A673 (cell line): Measurements from ENCODE around the gene NDUFAF2. TPM values are rescaled to one million over a fixed set of nuclear protein-coding genes. Genes with fewer than 3 reads are reported as not detected.

Experiments
- BruUV-seq: library from RNA; stranded (reverse); fragments of 400-500 nt; replicated peaks from 2 replicates; lab custom pipeline; 2021; lab: Mats Ljungman, UMichigan
- CTCF ChIA-PET: fragments of 300-600 bp; sonication (Branson Sonifier 250); formaldehyde crosslinking; loops from one replicate; lab custom pipeline; 2022; ENCODE audit warnings: antibody characterized with exemption; lab: Charles Lee
- POLR2A ChIA-PET: fragments of 300-600 bp; sonication (Branson Sonifier 250); formaldehyde crosslinking; loops from one replicate; lab custom pipeline; 2022; ENCODE audit warnings: antibody characterized with exemption; ENCODE audit not compliant: low non-redundant PET; lab: Charles Lee
- DNase-seq: peaks from one replicate; pipeline ENCODE4 v3.0.0-alpha.2; 2015; ENCODE audit warnings: low spot score
- H3K27ac ChIP-seq: fragments of 200-600 bp; sonication (generic); 2 replicates; pipeline ENCODE4 v1.5.1; 2016; ENCODE audit warnings: mixed run types, low read depth, mild to moderate bottlenecking, mixed read lengths, antibody characterized with exemption, low read length; ENCODE audit not compliant: poor library complexity, severe bottlenecking
- H3K27me3 ChIP-seq: fragments of 200-600 bp; sonication (generic); replicated peaks from 2 replicates; pipeline ENCODE4 v1.6.1; 2017; ENCODE audit warnings: mixed run types, low read depth, mild to moderate bottlenecking, mixed read lengths, antibody characterized with exemption, low read length; ENCODE audit not compliant: insufficient read depth, poor library complexity
- H3K36me3 ChIP-seq: fragments of 200-600 bp; sonication (generic); 2 replicates; pipeline ENCODE4 v1.6.1; 2016; ENCODE audit warnings: mixed run types, mild to moderate bottlenecking, mixed read lengths, antibody characterized with exemption, low read length; ENCODE audit not compliant: insufficient read depth, poor library complexity, severe bottlenecking
- H3K4me1 ChIP-seq: fragments of 200-600 bp; sonication (generic); 2 replicates; pipeline ENCODE4 v1.6.1; 2017; ENCODE audit warnings: mixed run types, mild to moderate bottlenecking, mixed read lengths, antibody characterized with exemption, low read length; ENCODE audit not compliant: insufficient read depth, poor library complexity, severe bottlenecking
- H3K4me3 ChIP-seq: fragments of 200-600 bp; sonication (generic); 2 replicates; pipeline ENCODE4 v1.5.1; 2016; ENCODE audit warnings: low read depth, mixed run types, mild to moderate bottlenecking, mixed read lengths, low read length; ENCODE audit not compliant: poor library complexity, severe bottlenecking
- H3K9me3 ChIP-seq: fragments of 200-600 bp; sonication (generic); 2 replicates; pipeline ENCODE4 v1.6.1; 2016; ENCODE audit warnings: mixed run types, low read depth, mild to moderate bottlenecking, mixed read lengths, antibody characterized with exemption, low read length; ENCODE audit not compliant: poor library complexity, severe bottlenecking
- EZH2 ChIP-seq: fragments of 200-600 bp; sonication (generic); IDR thresholded peaks from 2 replicates; pipeline ENCODE4 v1.6.1; 2017; ENCODE audit warnings: borderline replicate concordance, low read depth, mild to moderate bottlenecking, mixed read lengths, antibody characterized with exemption, low read length; ENCODE audit not compliant: poor library complexity, severe bottlenecking
- intact Hi-C: fragments of 100-400 bp; cut with micrococcal nuclease; formaldehyde crosslinking; loops from one replicate; pipeline ENCODE4 v1.10.0; 2022; ENCODE audit not compliant: unreplicated experiment
- total RNA-seq: library from RNA; stranded (reverse); gene quantifications from 2 replicates; pipeline ENCODE4 v1.2.3, GENCODE V29; 2021
- TF ChIP-seq, protein P1 (sequence below): fragments of 300-800, 200-600 bp; sonication (generic); conservative IDR thresholded peaks from 2 replicates; pipeline ENCODE4 v1.5.1; 2017; ENCODE audit warnings: low read depth, mild to moderate bottlenecking, antibody characterized with exemption, low read length, moderate library complexity, mixed read lengths

Gene NDUFAF2
- total RNA-seq, 1 experiment from 2014 or later: 61.6 TPM

DNA sequence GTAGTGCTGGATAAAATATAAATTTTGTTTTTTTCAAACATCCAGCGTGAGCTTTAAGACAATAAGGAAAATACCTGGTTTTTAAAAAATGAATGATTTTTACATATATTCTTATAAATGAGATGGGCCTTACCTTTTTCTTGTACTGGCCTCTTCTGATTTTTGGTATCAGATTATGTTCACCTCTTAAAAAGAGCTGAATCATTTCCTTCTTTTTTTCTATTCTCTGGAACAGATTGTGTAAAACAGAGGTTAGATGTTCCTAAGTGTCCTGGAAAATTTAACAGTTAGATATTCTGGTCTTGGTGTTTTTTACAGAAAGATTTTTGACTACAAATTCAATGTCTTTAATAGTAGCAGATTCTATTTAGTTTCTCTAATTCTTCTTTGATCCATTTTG, 74.6 kb downstream of the NDUFAF2 start:
- BruUV-seq: no TSS peak
- no peaks in the 10 kb centered on the region for H3K27me3 ChIP-seq
- ChIA-PET CTCF (no interaction called here), POLR2A (no interaction called here)
- peak; percentile 28 for DNase-seq
- H3K27ac ChIP-seq: peak overlapping the region; percentile 38
- intact Hi-C loops: no loop called here
- H3K4me1 ChIP-seq: peaks cover 43% of the 10 kb centered on the region
- H3K4me3 ChIP-seq: no peak overlapping the region
- no peaks in the 10 kb centered on the region for H3K36me3 ChIP-seq
- peaks cover 5% of the 10 kb centered on the region for H3K9me3 ChIP-seq
- no peak for TF ChIP-seq EZH2
- TF ChIP-seq, protein P1, sequence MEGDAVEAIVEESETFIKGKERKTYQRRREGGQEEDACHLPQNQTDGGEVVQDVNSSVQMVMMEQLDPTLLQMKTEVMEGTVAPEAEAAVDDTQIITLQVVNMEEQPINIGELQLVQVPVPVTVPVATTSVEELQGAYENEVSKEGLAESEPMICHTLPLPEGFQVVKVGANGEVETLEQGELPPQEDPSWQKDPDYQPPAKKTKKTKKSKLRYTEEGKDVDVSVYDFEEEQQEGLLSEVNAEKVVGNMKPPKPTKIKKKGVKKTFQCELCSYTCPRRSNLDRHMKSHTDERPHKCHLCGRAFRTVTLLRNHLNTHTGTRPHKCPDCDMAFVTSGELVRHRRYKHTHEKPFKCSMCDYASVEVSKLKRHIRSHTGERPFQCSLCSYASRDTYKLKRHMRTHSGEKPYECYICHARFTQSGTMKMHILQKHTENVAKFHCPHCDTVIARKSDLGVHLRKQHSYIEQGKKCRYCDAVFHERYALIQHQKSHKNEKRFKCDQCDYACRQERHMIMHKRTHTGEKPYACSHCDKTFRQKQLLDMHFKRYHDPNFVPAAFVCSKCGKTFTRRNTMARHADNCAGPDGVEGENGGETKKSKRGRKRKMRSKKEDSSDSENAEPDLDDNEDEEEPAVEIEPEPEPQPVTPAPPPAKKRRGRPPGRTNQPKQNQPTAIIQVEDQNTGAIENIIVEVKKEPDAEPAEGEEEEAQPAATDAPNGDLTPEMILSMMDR: no peak

DNA sequence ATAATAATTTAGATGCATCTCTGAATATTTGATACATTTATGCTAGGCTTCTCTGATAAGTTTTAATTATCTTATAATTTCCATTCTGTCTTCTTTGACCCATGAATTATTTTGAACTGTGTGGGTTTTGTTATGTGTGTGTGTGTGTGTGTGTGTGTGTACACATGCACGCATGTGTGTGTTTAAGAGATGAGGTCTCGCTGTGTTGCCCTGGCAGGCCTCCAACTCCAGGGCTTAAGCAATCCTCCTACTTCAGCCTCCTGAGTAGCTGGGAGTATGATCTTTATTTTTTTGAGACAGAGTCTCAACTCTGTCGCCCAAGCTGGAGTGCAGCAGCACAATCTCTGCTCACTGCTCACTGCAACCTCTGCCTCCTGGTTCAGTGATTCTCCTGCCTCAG, 75.4 kb downstream of the NDUFAF2 start:
- TF ChIP-seq, protein P1: no peak
- ChIA-PET CTCF (no interaction called here), POLR2A (no interaction called here)
- peaks cover 5% of the 10 kb centered on the region for H3K9me3 ChIP-seq
- intact Hi-C loops: no loop called here
- DNase-seq: peak; percentile 83
- H3K27me3 ChIP-seq: no peaks in the 10 kb centered on the region
- H3K4me1 ChIP-seq: peaks cover 47% of the 10 kb centered on the region
- no TSS peak for BruUV-seq
- H3K27ac ChIP-seq: peak overlapping the region; percentile 24
- no peak overlapping the region for H3K4me3 ChIP-seq
- H3K36me3 ChIP-seq: no peaks in the 10 kb centered on the region

DNA sequence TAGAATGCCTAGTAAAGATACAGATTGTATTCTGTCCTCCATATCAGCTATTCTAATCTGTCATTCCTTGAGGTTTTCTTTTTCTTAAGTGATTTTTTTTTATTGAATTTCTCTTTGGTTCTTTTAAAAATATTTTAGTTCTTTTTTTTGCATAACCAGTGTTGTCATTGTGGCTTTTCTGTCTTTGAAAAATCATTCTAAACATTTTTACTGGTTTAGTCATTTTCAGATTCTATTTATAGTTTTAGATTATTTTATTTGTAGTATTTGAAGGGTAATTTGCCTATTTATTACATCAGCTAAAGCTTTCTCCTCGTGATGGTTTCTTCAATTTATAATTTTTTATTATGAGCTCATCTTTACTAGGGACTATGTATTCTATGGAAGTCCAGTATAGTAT, 78.1 kb downstream of the NDUFAF2 start:
- no peak overlapping the region for H3K27ac ChIP-seq
- BruUV-seq: no TSS peak
- H3K36me3 ChIP-seq: no peaks in the 10 kb centered on the region
- ChIA-PET POLR2A (no interaction called here), CTCF (no interaction called here)
- H3K9me3 ChIP-seq: peaks cover 5% of the 10 kb centered on the region
- intact Hi-C loops: no loop called here
- no peaks in the 10 kb centered on the region for H3K27me3 ChIP-seq
- no peak for TF ChIP-seq EZH2
- TF ChIP-seq, protein P1: no peak
- H3K4me1 ChIP-seq: peaks cover 50% of the 10 kb centered on the region
- H3K4me3 ChIP-seq: no peak overlapping the region
- DNase-seq: no peak
